ENCODE measurements around the gene PDE4A. TPM values are rescaled to one million over a fixed set of nuclear protein-coding genes. Genes with fewer than 3 reads are reported as not detected.

The PDE4A gene
- total RNA-seq, 1 donor from 2014 or later = 20.0 TPM

GRCh38 chr19:10422846-10423245, 2.5 kb downstream of the PDE4A start:
- no peaks in the 10 kb centered on the region for H3K36me3 ChIP-seq
- no peak overlapping the region for H3K4me3 ChIP-seq
- peaks cover 43% of the 10 kb centered on the region for H3K4me1 ChIP-seq
- H3K27me3 ChIP-seq (ENCODE audit: low read depth) = peaks cover 77% of the 10 kb centered on the region
- DNase-seq = no peak
- H3K27ac ChIP-seq (replicated peaks) = no peak overlapping the region
- intact Hi-C loops (cut with micrococcal nuclease) = no loop called here
- TF ChIP-seq CTCF (IDR thresholded peaks at IDR 0.05; ENCODE audit: borderline replicate concordance) = no peak
- no peaks in the 10 kb centered on the region for H3K9me3 ChIP-seq (replicated peaks)

- H3K9me3 ChIP-seq (replicated peaks) = no peaks in the 10 kb centered on the region
- peak overlapping the region; percentile 59 for H3K4me3 ChIP-seq
- DNase-seq = peak; percentile 77
- peaks cover 36% of the 10 kb centered on the region for H3K4me1 ChIP-seq
- intact Hi-C loops (cut with micrococcal nuclease) = no loop called here
- H3K27me3 ChIP-seq (ENCODE audit: low read depth) = peaks cover 64% of the 10 kb centered on the region
- peak overlapping the region; percentile 37 for H3K27ac ChIP-seq (replicated peaks)
- peak; percentile 98 for TF ChIP-seq CTCF (IDR thresholded peaks at IDR 0.05; ENCODE audit: borderline replicate concordance)
- no peaks in the 10 kb centered on the region for H3K36me3 ChIP-seq
Observed at GRCh38 chr19:10424011-10424637, 3.8 kb downstream of the PDE4A start.

DNA sequence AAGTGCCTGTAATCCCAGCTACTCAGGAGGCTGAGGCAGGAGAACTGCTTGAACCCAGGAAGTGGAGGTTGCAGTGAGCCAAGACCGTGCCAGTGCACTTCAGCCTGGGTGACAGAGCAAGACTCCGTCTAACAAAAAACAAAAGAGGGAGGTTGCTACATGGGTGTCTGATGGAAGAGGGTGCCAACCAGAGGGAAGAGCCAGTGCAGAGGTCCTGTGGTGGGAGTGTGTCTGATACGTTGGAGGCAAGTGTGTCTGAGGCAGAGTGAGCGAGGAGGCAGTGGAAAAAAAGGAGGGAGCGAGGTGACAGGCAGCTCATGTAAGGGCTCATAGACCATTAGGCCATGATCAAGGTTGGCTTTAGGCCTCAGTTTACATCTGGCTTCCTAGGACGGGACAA, 6.8 kb downstream of the PDE4A start:
- H3K27ac ChIP-seq (replicated peaks) = no peak overlapping the region
- H3K9me3 ChIP-seq (replicated peaks) = no peaks in the 10 kb centered on the region

GRCh38 chr19:10428996-10429381, 8.7 kb downstream of the PDE4A start:
- H3K9me3 ChIP-seq (replicated peaks) = no peaks in the 10 kb centered on the region
- no peaks in the 10 kb centered on the region for H3K36me3 ChIP-seq
- peaks cover 45% of the 10 kb centered on the region for H3K4me1 ChIP-seq
- H3K27me3 ChIP-seq (ENCODE audit: low read depth) = peaks cover 15% of the 10 kb centered on the region
- H3K27ac ChIP-seq (replicated peaks) = no peak overlapping the region
- no peak for DNase-seq
- H3K4me3 ChIP-seq = no peak overlapping the region
- no peak for TF ChIP-seq CTCF (IDR thresholded peaks at IDR 0.05; ENCODE audit: borderline replicate concordance)
- intact Hi-C loops (cut with micrococcal nuclease) = no loop called here

More for the DNA sequence above, 6.8 kb downstream of the PDE4A start:
- H3K27me3 ChIP-seq (ENCODE audit: low read depth) = peaks cover 33% of the 10 kb centered on the region
- H3K36me3 ChIP-seq = no peaks in the 10 kb centered on the region
- peaks cover 30% of the 10 kb centered on the region for H3K4me1 ChIP-seq
- intact Hi-C loops (cut with micrococcal nuclease) = no loop called here
- H3K4me3 ChIP-seq = no peak overlapping the region
- DNase-seq = no peak
- TF ChIP-seq CTCF (IDR thresholded peaks at IDR 0.05; ENCODE audit: borderline replicate concordance) = no peak

DNA sequence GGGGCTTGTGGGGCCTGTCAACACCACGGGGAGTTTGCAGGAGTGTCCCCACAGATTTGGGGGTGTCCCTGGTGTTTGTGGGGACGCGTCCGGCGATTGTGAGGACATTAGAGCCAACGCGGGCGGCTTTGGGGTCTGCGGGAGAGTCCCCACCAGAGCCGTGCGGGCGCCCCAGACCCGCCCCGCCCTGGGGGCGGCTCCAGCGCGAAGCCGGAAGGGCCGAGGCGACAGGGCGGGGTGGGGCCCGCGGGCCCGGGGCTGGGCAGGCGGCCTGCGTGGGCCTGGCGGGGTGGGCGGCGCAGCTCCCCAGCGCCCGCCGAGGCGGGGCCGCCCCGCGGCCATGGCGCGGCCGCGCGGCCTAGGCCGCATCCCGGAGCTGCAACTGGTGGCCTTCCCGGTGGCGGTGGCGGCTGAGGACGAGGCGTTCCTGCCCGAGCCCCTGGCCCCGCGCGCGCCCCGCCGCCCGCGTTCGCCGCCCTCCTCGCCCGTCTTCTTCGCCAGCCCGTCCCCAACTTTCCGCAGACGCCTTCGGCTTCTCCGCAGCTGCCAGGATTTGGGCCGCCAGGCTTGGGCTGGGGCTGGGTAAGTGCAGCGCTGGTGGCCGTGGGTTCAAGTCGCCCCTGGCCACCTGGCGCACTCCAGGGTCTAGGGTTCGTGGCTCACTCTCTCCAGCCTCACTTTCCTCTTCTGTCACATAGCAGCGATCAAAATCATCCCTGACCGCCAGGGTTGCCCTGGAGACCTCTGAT, 10.3 kb downstream of the PDE4A start:
- DNase-seq = peak; percentile 72
- H3K9me3 ChIP-seq (replicated peaks) = no peaks in the 10 kb centered on the region
- peak overlapping the region; percentile 86 for H3K4me3 ChIP-seq
- H3K27me3 ChIP-seq (ENCODE audit: low read depth) = no peaks in the 10 kb centered on the region
- H3K36me3 ChIP-seq = no peaks in the 10 kb centered on the region
- peak overlapping the region; percentile 87 for H3K27ac ChIP-seq (replicated peaks)
- H3K4me1 ChIP-seq = peaks cover 43% of the 10 kb centered on the region
- TF ChIP-seq CTCF (IDR thresholded peaks at IDR 0.05; ENCODE audit: borderline replicate concordance) = no peak
- intact Hi-C loops (cut with micrococcal nuclease) = no loop called here
